Trophoblast cell (in vitro differentiated cells and primary cell): Measurements from ENCODE around the gene PAK1.

Source experiments
- DNase-seq, 2 donors: peaks; one replicate each; pipeline ENCODE4 v3.0.0-alpha.2; 2016
- H2AFZ ChIP-seq: 2 replicates; pipeline ENCODE4 v1.6.1; 2013; ENCODE audit warnings: low read length, moderate library complexity, mild to moderate bottlenecking; ENCODE audit not compliant: insufficient read depth, poor library complexity
- H2AK5ac ChIP-seq: 2 replicates; pipeline ENCODE4 v1.6.1; 2013; ENCODE audit warnings: mild to moderate bottlenecking, low read length
- H2BK120ac ChIP-seq: 2 replicates; pipeline ENCODE4 v1.6.1; 2013; ENCODE audit warnings: low read length, mild to moderate bottlenecking, moderate library complexity; ENCODE audit not compliant: insufficient read depth, poor library complexity
- H2BK12ac ChIP-seq: 2 replicates; pipeline ENCODE4 v1.6.1; 2013; ENCODE audit warnings: mild to moderate bottlenecking, low read length, moderate library complexity
- H2BK5ac ChIP-seq: 2 replicates; pipeline ENCODE4 v1.6.1; 2013; ENCODE audit warnings: low read length, low read depth, moderate library complexity, mild to moderate bottlenecking; ENCODE audit not compliant: poor library complexity
- H3K14ac ChIP-seq: 2 replicates; pipeline ENCODE4 v1.6.1; 2013; ENCODE audit warnings: mild to moderate bottlenecking, low read length
- H3K18ac ChIP-seq: 2 replicates; pipeline ENCODE4 v1.6.1; 2013; ENCODE audit warnings: mild to moderate bottlenecking, low read length
- H3K23ac ChIP-seq: 2 replicates; pipeline ENCODE4 v1.6.1; 2013; ENCODE audit warnings: low read length
- H3K27ac ChIP-seq: 2 replicates; pipeline ENCODE4 v1.5.1; 2013; ENCODE audit warnings: low read depth, mild to moderate bottlenecking, inconsistent platforms, low read length, moderate library complexity
- H3K27me3 ChIP-seq: 2 replicates; pipeline ENCODE4 v1.6.1; 2013; ENCODE audit warnings: inconsistent platforms, mild to moderate bottlenecking, low read length, moderate library complexity; ENCODE audit not compliant: insufficient read depth
- H3K36me3 ChIP-seq, 2 experiments: 1 replicate in 1 of 2; 2 replicates in 1 of 2; pipeline ENCODE4 v1.6.1; 2013; ENCODE audit warnings: low read length in 2 of 2, mild to moderate bottlenecking in 2 of 2, moderate library complexity in 1 of 2; ENCODE audit not compliant: insufficient read depth in 2 of 2, control insufficient read depth in 1 of 2
- H3K4ac ChIP-seq: 2 replicates; pipeline ENCODE4 v1.6.1; 2013; ENCODE audit warnings: low read depth, mild to moderate bottlenecking, low read length, moderate library complexity
- H3K4me1 ChIP-seq, 2 experiments: 1 replicate in 1 of 2; 2 replicates in 1 of 2; pipeline ENCODE4 v1.6.1; 2013; ENCODE audit warnings: low read length in 2 of 2, mild to moderate bottlenecking in 2 of 2, moderate library complexity in 1 of 2; ENCODE audit not compliant: insufficient read depth in 2 of 2, control insufficient read depth in 1 of 2
- H3K4me2 ChIP-seq: 2 replicates; pipeline ENCODE4 v1.6.1; 2013; ENCODE audit warnings: inconsistent platforms, mild to moderate bottlenecking, low read length, moderate library complexity
- H3K4me3 ChIP-seq: 2 replicates; pipeline ENCODE4 v1.5.1; 2013; ENCODE audit warnings: mild to moderate bottlenecking, low read depth, low read length, inconsistent platforms
- H3K79me1 ChIP-seq: one replicate; pipeline ENCODE4 v1.6.1; 2013; ENCODE audit warnings: low read length
- H3K79me2 ChIP-seq: 2 replicates; pipeline ENCODE4 v1.6.1; 2013; ENCODE audit warnings: low read length, mild to moderate bottlenecking; ENCODE audit not compliant: control insufficient read depth, insufficient read depth, poor library complexity
- H3K9ac ChIP-seq: 2 replicates; pipeline ENCODE4 v1.6.1; 2013; ENCODE audit warnings: mild to moderate bottlenecking, low read length
- H3K9me3 ChIP-seq: 2 replicates; pipeline ENCODE4 v1.6.1; 2013; ENCODE audit warnings: low read depth, mild to moderate bottlenecking, control low read depth, inconsistent platforms, low read length; ENCODE audit not compliant: insufficient read depth
- H4K12ac ChIP-seq: 2 replicates; pipeline ENCODE4 v1.6.1; 2013; ENCODE audit warnings: low read depth, mild to moderate bottlenecking, low read length, moderate library complexity
- H4K8ac ChIP-seq: 2 replicates; pipeline ENCODE4 v1.6.1; 2013; ENCODE audit warnings: low read depth, mild to moderate bottlenecking, low read length, moderate library complexity
- H4K91ac ChIP-seq: one replicate; pipeline ENCODE4 v1.6.1; 2013; ENCODE audit warnings: low read depth, mild to moderate bottlenecking, low read length, moderate library complexity
- WGBS: extraction: QIAGEN DNeasy Blood & Tissue Kit; methylation state at CpG from one replicate; pipeline ENCODE4 v1.1.7; 2013; ENCODE audit warnings: missing lambda C conversion rate; ENCODE audit not compliant: insufficient read length, insufficient coverage; ENCODE audit errors: extremely low coverage; 5-methylcytosine and 5-hydroxymethylcytosine counted together

Gene PAK1

DNA sequence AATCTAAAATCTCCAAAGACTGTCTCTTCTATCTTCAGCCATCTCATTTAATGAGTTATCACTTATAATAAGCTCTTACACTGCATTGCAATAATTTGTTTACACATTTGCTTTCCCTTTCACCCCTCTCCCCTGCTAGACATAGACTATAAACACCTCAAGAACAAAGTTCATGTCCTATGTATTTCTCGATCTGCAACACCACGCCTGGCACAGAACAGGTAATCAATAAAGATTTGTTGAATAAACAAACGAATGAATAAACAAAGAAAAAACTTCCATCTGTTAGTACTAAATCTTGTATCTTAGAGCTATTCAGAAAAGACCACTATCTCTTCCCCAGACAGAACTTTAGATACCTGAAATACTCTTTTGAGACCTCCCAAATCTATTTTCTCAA is 77.6 kb downstream of the PAK1 start:
- no peak overlapping the region for H3K4me3 ChIP-seq
- DNase-seq, result no peak
- H3K4me2 ChIP-seq, result no peak overlapping the region
- peaks cover 2% of the 10 kb centered on the region for H3K79me2 ChIP-seq
- no peaks in the 10 kb centered on the region for H3K36me3 ChIP-seq
- no peak overlapping the region for H4K8ac ChIP-seq
- no peaks in the 10 kb centered on the region for H3K79me1 ChIP-seq
- H2AK5ac ChIP-seq, result no peak overlapping the region
- H3K9me3 ChIP-seq, result no peaks in the 10 kb centered on the region
- H2BK120ac ChIP-seq, result no peak overlapping the region
- H3K18ac ChIP-seq, result no peak overlapping the region
- H2BK5ac ChIP-seq, result no peak overlapping the region
- H3K23ac ChIP-seq, result no peak overlapping the region
- no peak overlapping the region for H3K27ac ChIP-seq
- WGBS, result no CpG with 5 or more reads among the region's 3 CpGs
- H4K91ac ChIP-seq, result no peak overlapping the region
- no peaks in the 10 kb centered on the region for H3K27me3 ChIP-seq
- no peak overlapping the region for H4K12ac ChIP-seq
- no peak overlapping the region for H3K4ac ChIP-seq
- no peak overlapping the region for H3K14ac ChIP-seq
- H3K4me1 ChIP-seq, result no peaks in the 10 kb centered on the region
- no peak overlapping the region for H2BK12ac ChIP-seq
- H3K9ac ChIP-seq, result no peak overlapping the region
- H2AFZ ChIP-seq, result no peak overlapping the region

GRCh38 chr11:77395460-77396173 is 78.3 kb downstream of the PAK1 start:
- Histone ChIP-seq H3K4me1 (no peaks in the 10 kb centered on the region), H2BK12ac (no peak overlapping the region), H3K27ac (no peak overlapping the region), H2BK120ac (no peak overlapping the region), H3K18ac (no peak overlapping the region), H3K9me3 (no peaks in the 10 kb centered on the region), H3K36me3 (no peaks in the 10 kb centered on the region), H3K4me2 (no peak overlapping the region), H3K23ac (no peak overlapping the region), H4K8ac (no peak overlapping the region), H2BK5ac (no peak overlapping the region), H3K79me2 (peaks cover 2% of the 10 kb centered on the region), H4K12ac (no peak overlapping the region), H2AFZ (no peak overlapping the region), H3K9ac (no peak overlapping the region), H2AK5ac (no peak overlapping the region), H3K27me3 (no peaks in the 10 kb centered on the region), H3K14ac (no peak overlapping the region), H3K4ac (no peak overlapping the region), H3K79me1 (no peaks in the 10 kb centered on the region), H3K4me3 (no peak overlapping the region), H4K91ac (no peak overlapping the region)
- WGBS, result no CpG with 5 or more reads among the region's 3 CpGs
- DNase-seq, result no peak

GRCh38 chr11:77392842-77393241 is 81.1 kb downstream of the PAK1 start:
- Histone ChIP-seq H3K27me3 (no peaks in the 10 kb centered on the region), H3K4me1 (no peaks in the 10 kb centered on the region), H3K14ac (no peak overlapping the region), H3K36me3 (no peaks in the 10 kb centered on the region), H3K4ac (no peak overlapping the region), H4K8ac (no peak overlapping the region), H3K9me3 (no peaks in the 10 kb centered on the region), H3K4me3 (no peak overlapping the region), H3K79me1 (no peaks in the 10 kb centered on the region), H2AFZ (no peak overlapping the region), H4K12ac (no peak overlapping the region), H2BK12ac (no peak overlapping the region), H3K23ac (no peak overlapping the region), H2BK5ac (no peak overlapping the region), H3K27ac (no peak overlapping the region), H2AK5ac (no peak overlapping the region), H3K79me2 (peaks cover 2% of the 10 kb centered on the region), H3K9ac (no peak overlapping the region), H3K18ac (no peak overlapping the region), H3K4me2 (no peak overlapping the region), H4K91ac (no peak overlapping the region), H2BK120ac (no peak overlapping the region)
- DNase-seq, result no peak

GRCh38 chr11:77387701-77388100 is 86.2 kb downstream of the PAK1 start:
- no peak overlapping the region for H3K4me3 ChIP-seq
- H4K12ac ChIP-seq, result no peak overlapping the region
- H3K9ac ChIP-seq, result no peak overlapping the region
- DNase-seq, result no peak
- no peaks in the 10 kb centered on the region for H3K4me1 ChIP-seq
- no peak overlapping the region for H2BK120ac ChIP-seq
- no peaks in the 10 kb centered on the region for H3K36me3 ChIP-seq
- H4K8ac ChIP-seq, result no peak overlapping the region
- H2AK5ac ChIP-seq, result no peak overlapping the region
- H3K14ac ChIP-seq, result no peak overlapping the region
- no peak overlapping the region for H3K4me2 ChIP-seq
- no peaks in the 10 kb centered on the region for H3K79me1 ChIP-seq
- no peak overlapping the region for H2BK12ac ChIP-seq
- H4K91ac ChIP-seq, result no peak overlapping the region
- H3K9me3 ChIP-seq, result no peaks in the 10 kb centered on the region
- H3K27me3 ChIP-seq, result no peaks in the 10 kb centered on the region
- H3K4ac ChIP-seq, result no peak overlapping the region
- no peak overlapping the region for H2AFZ ChIP-seq
- no peak overlapping the region for H3K23ac ChIP-seq
- no peaks in the 10 kb centered on the region for H3K79me2 ChIP-seq
- H3K27ac ChIP-seq, result no peak overlapping the region
- H3K18ac ChIP-seq, result no peak overlapping the region
- no peak overlapping the region for H2BK5ac ChIP-seq
